Right lobe of liver (tissue), 6 donors: ENCODE results near the gene SMOC1. TPM values are rescaled to one million over a fixed set of nuclear protein-coding genes. Genes with fewer than 3 reads are reported as not detected.

ENCODE experiments used
- ATAC-seq, 4 donors: fragments of 200-7000 bp; cut with Tn5 transposase; one replicate each; pipeline ENCODE4 v1.9.1; 2020; ENCODE audit warnings: mild to moderate bottlenecking in 4 of 4, moderate library complexity in 4 of 4
- DNase-seq, 3 donors: peaks; one replicate each; pipeline ENCODE4 v3.0.0-alpha.2; 2020
- H3K27ac ChIP-seq, 3 donors: fragments of 200-600 bp; one replicate each; pipeline ENCODE4 v1.8.0; 2022
- H3K27me3 ChIP-seq, 2 donors: fragments of 200-600 bp; one replicate each; pipeline ENCODE4 v1.8.0; 2022
- H3K36me3 ChIP-seq, 4 donors: fragments of 200-600 bp; sonication (generic) in 1 of 4; one replicate each; pipeline versions ENCODE4 v1.5.1 to v1.8.0; 2017 to 2022; ENCODE audit warnings: control low read depth in 1 of 4
- H3K4me1 ChIP-seq, 4 donors: fragments of 200-600 bp; sonication (generic) in 1 of 4; one replicate each; pipeline versions ENCODE4 v1.5.1 to v1.8.0; 2017 to 2022; ENCODE audit warnings: control low read depth in 1 of 4
- H3K4me3 ChIP-seq, 3 donors: fragments of 200-600 bp; one replicate each; pipeline ENCODE4 v1.8.0; 2022
- H3K9me3 ChIP-seq, 4 donors: fragments of 200-600 bp; sonication (generic) in 1 of 4; one replicate each; pipeline versions ENCODE4 v1.5.1 to v1.8.0; 2017 to 2022; ENCODE audit warnings: control low read depth in 1 of 4
- POLR2A ChIP-seq: fragments of 450-650 bp; IDR thresholded peaks from one replicate; pipeline ENCODE4 v1.6.1; 2017; ENCODE audit warnings: antibody characterized with exemption, mild to moderate bottlenecking
- WGBS: methylation state at CpG from one replicate; pipeline ENCODE4 v1.1.6; 2018; ENCODE audit warnings: low coverage, low lambda C conversion rate; ENCODE audit not compliant: insufficient coverage; ENCODE audit errors: missing lambda C conversion rate; 5-methylcytosine and 5-hydroxymethylcytosine counted together
- intact Hi-C, 2 donors: fragments of 100-400 bp; cut with DNase I; formaldehyde crosslinking; loops; one replicate each; pipeline versions ENCODE4 v1.11.2 to v1.14.1; 2022
- total RNA-seq, 6 experiments: library from RNA; depleted of rRNA in 2 of 6; stranded (reverse); fragments of >200 nt in 2 of 6; fragmentation: NEBNext Ultra II Directional in 3 of 6; extraction: Animal tissue kit (Norgen Biotek cat#: 25700) in 3 of 6; gene quantifications; one replicate each; pipeline versions ENCODE4 v1.1.0 to v1.2.4, GENCODE V29; 2016 to 2023
- TF ChIP-seq, protein P1 (sequence below), 4 donors: fragments of 200-600 bp in 3 of 4; fragments of 450-650 bp in 1 of 4; IDR thresholded peaks; one replicate each; pipeline versions ENCODE4 v1.5.1 to v1.8.0; 2016 to 2022; ENCODE audit warnings: antibody characterized with exemption in 4 of 4, mild to moderate bottlenecking in 2 of 4
- donor health status: DM: no; HTN: yes; CAD: no.
- donor health status: DM: no; HTN: no; CAD: no.
- donor health status: DM: no; HTN: no; CAD: no.
- donor health status: DM: no; HTN: yes; CAD: no.
- donor health status: DM: no; HTN: yes; CAD: no.

Gene SMOC1
- total RNA-seq, 6 experiments from 2014 or later: 22.3 to 88.5 (median 45.4) TPM

- Histone ChIP-seq H3K36me3 (no peaks in the 10 kb centered on the region), H3K27ac (no peak overlapping the region), H3K9me3 (no peaks in the 10 kb centered on the region), H3K27me3 (no peaks in the 10 kb centered on the region), H3K4me1 (peaks cover 0 to 12% (median 4%) of the 10 kb centered on the region in 4 donors), H3K4me3 (no peak overlapping the region)
- no peak for DNase-seq
- TF ChIP-seq, protein P1, sequence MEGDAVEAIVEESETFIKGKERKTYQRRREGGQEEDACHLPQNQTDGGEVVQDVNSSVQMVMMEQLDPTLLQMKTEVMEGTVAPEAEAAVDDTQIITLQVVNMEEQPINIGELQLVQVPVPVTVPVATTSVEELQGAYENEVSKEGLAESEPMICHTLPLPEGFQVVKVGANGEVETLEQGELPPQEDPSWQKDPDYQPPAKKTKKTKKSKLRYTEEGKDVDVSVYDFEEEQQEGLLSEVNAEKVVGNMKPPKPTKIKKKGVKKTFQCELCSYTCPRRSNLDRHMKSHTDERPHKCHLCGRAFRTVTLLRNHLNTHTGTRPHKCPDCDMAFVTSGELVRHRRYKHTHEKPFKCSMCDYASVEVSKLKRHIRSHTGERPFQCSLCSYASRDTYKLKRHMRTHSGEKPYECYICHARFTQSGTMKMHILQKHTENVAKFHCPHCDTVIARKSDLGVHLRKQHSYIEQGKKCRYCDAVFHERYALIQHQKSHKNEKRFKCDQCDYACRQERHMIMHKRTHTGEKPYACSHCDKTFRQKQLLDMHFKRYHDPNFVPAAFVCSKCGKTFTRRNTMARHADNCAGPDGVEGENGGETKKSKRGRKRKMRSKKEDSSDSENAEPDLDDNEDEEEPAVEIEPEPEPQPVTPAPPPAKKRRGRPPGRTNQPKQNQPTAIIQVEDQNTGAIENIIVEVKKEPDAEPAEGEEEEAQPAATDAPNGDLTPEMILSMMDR (IDR thresholded peaks at IDR 0.05): no peak
- no peak for ATAC-seq
- intact Hi-C loops: no loop called here
- WGBS: 56% methylated on average over 3 of the region's 3 CpGs
Observed at GRCh38 chr14:70052990-70053389, 173.8 kb downstream of the SMOC1 start.

GRCh38 chr14:70057519-70058136 lies 178.4 kb downstream of the SMOC1 start:
- intact Hi-C loops: no loop called here
- no peak overlapping the region for H3K4me3 ChIP-seq
- peak; percentile 87 to 98 (median 95) for ATAC-seq
- no peaks in the 10 kb centered on the region for H3K9me3 ChIP-seq
- H3K36me3 ChIP-seq: no peaks in the 10 kb centered on the region
- DNase-seq: peak in 2 of 3 donors; percentile 25 to 55
- WGBS: 31% methylated on average over 4 of the region's 5 CpGs
- H3K27ac ChIP-seq: no peak overlapping the region
- H3K4me1 ChIP-seq: peaks cover 0 to 10% (median 4%) of the 10 kb centered on the region in 4 donors
- TF ChIP-seq POLR2A: no peak
- TF ChIP-seq, protein P1 (IDR thresholded peaks at IDR 0.05): no peak
- no peaks in the 10 kb centered on the region for H3K27me3 ChIP-seq

DNA sequence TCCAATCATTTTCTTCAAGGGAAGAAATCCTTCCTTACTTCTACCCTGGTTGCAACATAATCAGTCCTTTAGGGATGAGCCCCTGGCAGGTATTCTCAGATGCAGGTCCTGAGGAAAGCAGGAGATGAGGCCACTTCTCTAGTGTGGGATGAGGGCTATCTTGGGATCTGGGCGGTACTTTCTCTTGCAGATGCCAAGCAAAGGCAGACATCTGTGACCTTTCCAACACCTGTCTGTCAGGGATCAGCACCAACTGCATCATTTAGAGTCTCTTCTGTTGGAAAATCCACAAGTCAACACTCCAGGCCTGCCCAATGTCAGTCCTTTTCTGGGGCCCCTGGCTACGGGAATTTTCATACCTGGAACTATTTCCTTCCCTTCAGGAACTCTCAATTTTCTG lies 180.3 kb downstream of the SMOC1 start:
- Histone ChIP-seq H3K4me1 (peaks cover 0 to 10% (median 4%) of the 10 kb centered on the region in 4 donors), H3K4me3 (no peak overlapping the region), H3K36me3 (no peaks in the 10 kb centered on the region), H3K9me3 (no peaks in the 10 kb centered on the region), H3K27ac (no peak overlapping the region), H3K27me3 (no peaks in the 10 kb centered on the region)
- no peak for DNase-seq
- 83% methylated on average over 2 of the region's 2 CpGs for WGBS
- intact Hi-C loops: no loop called here
- ATAC-seq: no peak
- TF ChIP-seq, protein P1 (IDR thresholded peaks at IDR 0.05): no peak
- TF ChIP-seq POLR2A: no peak

DNA sequence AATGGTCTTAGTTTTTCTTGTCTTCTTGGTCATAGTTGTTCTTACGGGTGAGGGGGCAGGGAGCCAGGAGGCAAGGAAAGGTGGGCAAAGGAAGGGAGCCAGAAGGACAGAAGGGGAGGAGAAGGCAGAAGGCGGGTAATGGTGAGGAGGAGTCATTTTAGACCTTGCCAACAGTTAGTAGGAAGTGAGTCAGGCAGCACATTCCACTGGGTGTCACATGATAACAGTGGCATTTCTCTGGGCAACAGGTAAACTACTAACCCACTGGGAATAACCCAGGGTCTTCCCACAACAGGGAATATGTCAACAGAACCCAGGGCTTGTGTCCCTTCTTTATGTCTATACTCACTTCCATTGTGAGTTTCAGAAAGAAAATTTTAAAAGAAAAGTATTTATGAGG lies 181.9 kb downstream of the SMOC1 start:
- no peak overlapping the region for H3K27ac ChIP-seq
- peaks cover 0 to 10% (median 4%) of the 10 kb centered on the region in 4 donors for H3K4me1 ChIP-seq
- H3K4me3 ChIP-seq: no peak overlapping the region
- no peak for DNase-seq
- H3K27me3 ChIP-seq: no peaks in the 10 kb centered on the region
- TF ChIP-seq POLR2A: no peak
- TF ChIP-seq, protein P1 (IDR thresholded peaks at IDR 0.05): no peak
- intact Hi-C loops: no loop called here
- WGBS: 96% methylated on average over 2 of the region's 2 CpGs
- no peaks in the 10 kb centered on the region for H3K9me3 ChIP-seq
- peak in 1 of 4 donors; percentile 62 for ATAC-seq
- no peaks in the 10 kb centered on the region for H3K36me3 ChIP-seq
